Caco-2 (cell line): ENCODE measurements around the gene GALNT18. TPM values are rescaled to one million over a fixed set of nuclear protein-coding genes. Genes with fewer than 3 reads are reported as not detected.
A peak's percentile ranks its signal among the peaks of the same experiment; 100 is the strongest.

Source experiments
- BruUV-seq: library from RNA; stranded (reverse); fragments of 400-500 nt; replicated peaks from 2 replicates; lab custom pipeline; 2021; lab: Mats Ljungman, UMichigan
- CTCF ChIA-PET: fragments of 300-600 bp; sonication (Branson Sonifier 250); formaldehyde crosslinking; loops from one replicate; lab custom pipeline; 2022; ENCODE audit warnings: antibody characterized with exemption; lab: Charles Lee
- POLR2A ChIA-PET: fragments of 300-600 bp; sonication (Branson Sonifier 250); formaldehyde crosslinking; loops from one replicate; lab custom pipeline; 2022; ENCODE audit warnings: antibody characterized with exemption; lab: Charles Lee
- DNase-seq, 2 experiments: peaks; one replicate each; pipeline versions ENCODE4 v3.0.0 to v3.0.0-alpha.2; 2020 to 2022
- H3K27me3 ChIP-seq: replicated peaks from 2 replicates; pipeline ENCODE4 v1.6.0; 2011; ENCODE audit warnings: low read length; ENCODE audit not compliant: control insufficient read depth, insufficient read depth
- H3K36me3 ChIP-seq: 2 replicates; pipeline ENCODE4 v1.5.1; 2011; ENCODE audit warnings: low read length; ENCODE audit not compliant: control insufficient read depth, insufficient read depth
- H3K4me1 ChIP-seq: fragments of 250-450 bp; sonication (Bioruptor Pico); 2 replicates; pipeline ENCODE4 v1.5.1; 2020; ENCODE audit warnings: mild to moderate bottlenecking
- H3K4me3 ChIP-seq: 2 replicates; pipeline ENCODE4 v1.5.1; 2011; ENCODE audit warnings: low read depth, mild to moderate bottlenecking, control low read depth, low read length
- H3K9me3 ChIP-seq: fragments of 250-450 bp; sonication (Bioruptor Pico); 2 replicates; pipeline ENCODE4 v1.5.1; 2020; ENCODE audit warnings: mild to moderate bottlenecking, moderate library complexity
- H3K27ac Mint-ChIP-seq: one replicate; pipeline ENCODE4 v1.8.0; 2022; ENCODE audit warnings: mixed read lengths; ENCODE audit not compliant: unreplicated experiment
- H3K27me3 Mint-ChIP-seq: one replicate; pipeline ENCODE4 v1.8.0; 2022; ENCODE audit warnings: mixed read lengths; ENCODE audit not compliant: insufficient read depth, unreplicated experiment
- H3K36me3 Mint-ChIP-seq: one replicate; pipeline ENCODE4 v1.8.0; 2022; ENCODE audit warnings: mild to moderate bottlenecking, mixed read lengths; ENCODE audit not compliant: insufficient read depth, unreplicated experiment
- H3K4me1 Mint-ChIP-seq: one replicate; pipeline ENCODE4 v1.8.0; 2022; ENCODE audit warnings: low read depth, mixed read lengths; ENCODE audit not compliant: unreplicated experiment
- H3K4me3 Mint-ChIP-seq: one replicate; pipeline ENCODE4 v1.8.0; 2022; ENCODE audit warnings: mild to moderate bottlenecking, moderate library complexity, mixed read lengths; ENCODE audit not compliant: unreplicated experiment
- H3K9me3 Mint-ChIP-seq: one replicate; pipeline ENCODE4 v1.8.0; 2022; ENCODE audit warnings: mixed read lengths; ENCODE audit not compliant: unreplicated experiment
- CTCF ChIP-seq, 2 experiments: fragments of 200-600 bp in 1 of 2; IDR thresholded peaks; 1 replicate in 1 of 2; 2 replicates in 1 of 2; pipeline versions ENCODE4 v1.5.1 to v1.8.0; 2011 to 2022; ENCODE audit warnings: antibody characterized with exemption in 1 of 2, control low read depth in 1 of 2, inconsistent platforms in 1 of 2, low read depth in 1 of 2, low read length in 1 of 2, mild to moderate bottlenecking in 1 of 2, moderate library complexity in 1 of 2; ENCODE audit not compliant: insufficient read depth in 1 of 2, severe bottlenecking in 1 of 2, unreplicated experiment in 1 of 2
- intact Hi-C: fragments of 100-400 bp; cut with micrococcal nuclease; formaldehyde crosslinking; loops from one replicate; pipeline ENCODE4 v1.10.0; 2022; ENCODE audit not compliant: unreplicated experiment
- total RNA-seq: library from RNA; stranded (reverse); gene quantifications from 2 replicates; pipeline ENCODE4 v1.2.3, GENCODE V29; 2022

The GALNT18 gene
- total RNA-seq, 1 experiment from 2014 or later = 0.43 TPM

- Mint-ChIP-seq H3K9me3 (no peaks in the 10 kb centered on the region), H3K27me3 (peaks cover 5% of the 10 kb centered on the region), H3K36me3 (no peaks in the 10 kb centered on the region), H3K4me3 (no peak overlapping the region), H3K4me1 (no peaks in the 10 kb centered on the region), H3K27ac (no peak overlapping the region)
- Histone ChIP-seq H3K27me3 (no peaks in the 10 kb centered on the region; the same call in 1 of the 2 replicates), H3K4me3 (no peak overlapping the region), H3K36me3 (no peaks in the 10 kb centered on the region), H3K4me1 (no peaks in the 10 kb centered on the region), H3K9me3 (no peaks in the 10 kb centered on the region)
- TF ChIP-seq CTCF (IDR thresholded peaks at IDR 0.05; ENCODE audit: insufficient read depth in 1 of 2, low read depth in 1 of 2, low read length in 1 of 2, severe bottlenecking in 1 of 2, unreplicated experiment in 1 of 2) = peak; percentile 83 to 86
- POLR2A ChIA-PET = no interaction called here
- intact Hi-C loops = loop anchor here (1.0 to 5.0 kb wide), 3 partner anchors 229 to 334 kb away; no protein-coding TSS in a partner anchor
- DNase-seq = peak; percentile 58 to 78
- BruUV-seq = no TSS peak
- CTCF ChIA-PET = no interaction called here
Measured at GRCh38 chr11:11265994-11266606, 355.7 kb downstream of the GALNT18 start.

- H3K27me3 ChIP-seq = no peaks in the 10 kb centered on the region; the same call in 1 of the 2 replicates
- H3K4me1 ChIP-seq = no peaks in the 10 kb centered on the region
- Mint-ChIP-seq H3K27ac (no peak overlapping the region), H3K27me3 (peaks cover 5% of the 10 kb centered on the region), H3K4me1 (no peaks in the 10 kb centered on the region), H3K9me3 (no peaks in the 10 kb centered on the region), H3K4me3 (no peak overlapping the region), H3K36me3 (no peaks in the 10 kb centered on the region)
- H3K36me3 ChIP-seq = no peaks in the 10 kb centered on the region
- H3K4me3 ChIP-seq = no peak overlapping the region
- intact Hi-C loops = loop anchor here (5.0 kb wide), 1 partner anchor 333 kb away; no protein-coding TSS in a partner anchor
- POLR2A ChIA-PET = no interaction called here
- TF ChIP-seq CTCF (IDR thresholded peaks at IDR 0.05; ENCODE audit: insufficient read depth in 1 of 2, low read depth in 1 of 2, low read length in 1 of 2, severe bottlenecking in 1 of 2, unreplicated experiment in 1 of 2) = no peak
- DNase-seq = no peak
- CTCF ChIA-PET = no interaction called here
- H3K9me3 ChIP-seq = no peaks in the 10 kb centered on the region
- no TSS peak for BruUV-seq
Measured at GRCh38 chr11:11265320-11265719, 356.5 kb downstream of the GALNT18 start.

GRCh38 chr11:11263238-11264005 lies 358.4 kb downstream of the GALNT18 start:
- ChIA-PET CTCF (interaction anchor here (0.7 to 1.7 kb wide), 2 partner anchors 8 to 235 kb away, joined by 3 to 5 read pairs; no protein-coding TSS in a partner anchor), POLR2A (no interaction called here)
- no peaks in the 10 kb centered on the region for H3K4me1 Mint-ChIP-seq
- no peaks in the 10 kb centered on the region for H3K9me3 Mint-ChIP-seq
- no peaks in the 10 kb centered on the region; the same call in 1 of the 2 replicates for H3K27me3 ChIP-seq
- no peak overlapping the region for H3K4me3 Mint-ChIP-seq
- intact Hi-C loops = no loop called here
- DNase-seq = no peak
- H3K27me3 Mint-ChIP-seq = peaks cover 10% of the 10 kb centered on the region
- H3K36me3 ChIP-seq = no peaks in the 10 kb centered on the region
- no peaks in the 10 kb centered on the region for H3K36me3 Mint-ChIP-seq
- no TSS peak for BruUV-seq
- no peaks in the 10 kb centered on the region for H3K9me3 ChIP-seq
- H3K4me3 ChIP-seq = no peak overlapping the region
- no peak for TF ChIP-seq CTCF (IDR thresholded peaks at IDR 0.05; ENCODE audit: insufficient read depth in 1 of 2, low read depth in 1 of 2, low read length in 1 of 2, severe bottlenecking in 1 of 2, unreplicated experiment in 1 of 2)
- H3K4me1 ChIP-seq = no peaks in the 10 kb centered on the region
- no peak overlapping the region for H3K27ac Mint-ChIP-seq
